DMS153 treated with DMSO at 0.1 percent for 48 hours (cell line): ENCODE data around the gene ZNF782.
"Not testable (repeated sequence)": the region's sequence is repeated elsewhere in the genome, so short reads cannot be mapped to it uniquely, and the experiment has no call there.

Source experiments
- DNase-seq: peaks from one replicate; lab custom pipeline; 2025; ENCODE audit not compliant: unreplicated experiment; lab: John Stamatoyannopoulos, UW

The ZNF782 gene

DNA sequence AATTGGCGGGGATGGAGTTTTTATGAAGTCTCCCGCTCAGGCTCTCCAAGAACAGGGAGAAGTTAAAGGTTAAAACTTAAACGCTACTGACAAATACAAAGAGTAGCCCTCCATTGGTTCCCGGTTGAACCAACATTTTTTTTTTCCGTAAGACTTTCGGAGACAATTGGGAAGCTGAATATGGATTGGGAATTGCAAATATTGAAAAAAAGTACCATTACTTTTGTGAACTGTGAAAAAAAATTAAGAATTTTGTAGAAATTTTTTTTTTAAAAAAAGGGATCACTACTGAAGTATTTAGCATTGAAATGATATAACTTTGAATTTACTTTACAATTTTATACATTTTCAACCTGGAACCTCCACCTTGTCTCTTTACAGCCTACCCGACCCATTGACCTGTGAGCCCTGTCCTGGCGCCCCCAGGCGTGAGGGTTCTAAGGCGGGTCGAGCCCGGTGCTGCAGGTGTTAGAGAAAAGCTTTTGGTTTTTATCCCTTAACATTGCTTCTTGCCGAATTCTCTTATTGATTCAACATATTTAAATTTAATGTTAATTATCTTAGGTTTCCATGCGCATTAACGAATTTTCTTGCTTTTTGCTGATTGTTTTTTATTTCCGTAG, 448 bp upstream of the ZNF782 start:
- DNase-seq: no peak

DNA sequence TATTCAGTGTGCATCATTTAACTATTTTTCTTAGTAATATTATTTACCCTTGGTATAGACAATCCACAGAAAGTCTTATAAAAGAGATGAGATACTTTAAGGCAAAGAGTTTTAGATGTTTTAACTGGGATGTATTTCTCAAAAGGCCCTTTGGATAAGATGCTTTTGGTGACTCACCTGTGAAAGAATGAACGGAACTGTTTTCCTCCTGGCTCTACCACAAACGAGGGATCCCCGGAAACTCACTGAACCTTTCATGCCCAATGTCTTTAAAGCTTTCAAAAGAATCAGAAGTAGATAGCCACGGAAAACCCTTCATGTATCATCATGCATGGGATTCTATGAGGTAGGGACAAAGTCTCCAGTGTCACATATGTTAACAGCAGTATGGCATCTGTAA, 1.6 kb downstream of the ZNF782 start:
- DNase-seq: no peak

DNA sequence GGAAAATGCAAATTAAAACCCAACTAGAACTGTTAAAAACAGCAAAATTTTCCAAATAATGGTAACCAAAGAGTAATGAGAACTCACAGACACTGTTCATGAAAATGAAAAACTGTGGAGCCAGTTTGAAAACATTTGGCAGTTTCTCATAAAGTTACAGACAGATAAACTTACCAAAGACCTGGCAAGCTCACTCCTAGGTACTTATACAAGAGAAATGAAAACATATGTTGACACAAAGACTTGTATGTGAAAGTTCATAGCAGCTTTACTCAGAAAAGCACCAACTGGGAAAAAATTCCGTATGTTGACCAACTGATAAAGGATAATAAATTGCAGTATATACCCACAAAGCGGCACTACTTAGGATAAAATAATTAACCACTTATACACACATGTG, 10.3 kb downstream of the ZNF782 start:
- no peak for DNase-seq

DNA sequence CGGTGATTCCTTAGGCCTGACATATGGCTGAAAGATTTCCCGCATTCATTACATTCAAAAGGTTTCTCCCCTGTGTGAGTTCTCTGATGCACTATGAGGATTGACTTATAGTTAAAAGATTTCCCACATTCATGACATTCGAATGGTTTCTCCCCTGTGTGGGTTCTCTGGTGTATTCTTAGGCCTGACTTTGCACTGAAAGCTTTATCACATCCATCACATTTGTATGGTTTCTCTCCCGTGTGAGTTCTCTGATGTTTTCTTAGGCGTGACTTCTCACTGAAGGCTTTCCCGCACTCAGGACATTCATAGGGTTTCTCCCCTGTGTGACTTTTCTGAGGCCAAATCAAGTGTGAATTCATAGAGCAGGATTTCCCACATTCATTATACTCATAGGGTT, 35.8 kb downstream of the ZNF782 start:
- DNase-seq: no peak

DNA sequence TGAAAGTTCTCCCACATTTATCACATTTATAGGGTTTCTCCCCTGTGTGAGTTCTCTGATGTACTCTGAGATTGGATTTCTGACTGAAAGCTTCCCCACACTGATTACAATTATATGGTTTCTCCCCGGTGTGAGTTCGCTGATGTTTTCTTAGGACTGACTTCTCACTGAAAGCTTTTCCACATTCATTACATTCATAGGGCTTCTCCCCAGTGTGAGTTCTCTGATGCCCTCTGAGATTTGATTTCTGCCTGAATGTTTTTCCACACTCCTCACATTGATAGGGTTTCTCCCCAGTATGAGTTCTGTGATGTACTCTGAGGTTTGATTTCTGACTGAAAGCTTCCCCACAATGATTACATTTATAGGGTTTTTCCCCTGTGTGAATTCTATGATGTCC, 36.3 kb downstream of the ZNF782 start:
- DNase-seq: no peak

DNA sequence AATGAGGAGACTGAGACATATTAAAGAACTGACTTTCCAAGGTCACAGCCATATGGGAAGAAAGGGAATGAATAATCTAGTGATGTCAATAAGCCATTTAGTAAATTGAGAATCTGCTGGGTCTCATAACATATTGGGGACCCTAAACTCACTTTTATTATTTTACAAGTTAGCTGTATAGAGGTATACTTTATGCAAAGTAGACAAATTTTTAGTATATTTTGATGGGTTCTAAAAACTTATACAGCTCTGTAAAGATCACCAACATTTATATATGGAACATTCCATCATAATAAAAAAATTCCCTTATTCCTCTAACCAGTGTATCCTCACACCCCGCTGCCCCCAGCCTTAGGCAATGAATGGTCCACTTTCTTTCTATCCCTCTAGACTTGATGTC, 40.7 kb downstream of the ZNF782 start:
- DNase-seq: no peak

DNA sequence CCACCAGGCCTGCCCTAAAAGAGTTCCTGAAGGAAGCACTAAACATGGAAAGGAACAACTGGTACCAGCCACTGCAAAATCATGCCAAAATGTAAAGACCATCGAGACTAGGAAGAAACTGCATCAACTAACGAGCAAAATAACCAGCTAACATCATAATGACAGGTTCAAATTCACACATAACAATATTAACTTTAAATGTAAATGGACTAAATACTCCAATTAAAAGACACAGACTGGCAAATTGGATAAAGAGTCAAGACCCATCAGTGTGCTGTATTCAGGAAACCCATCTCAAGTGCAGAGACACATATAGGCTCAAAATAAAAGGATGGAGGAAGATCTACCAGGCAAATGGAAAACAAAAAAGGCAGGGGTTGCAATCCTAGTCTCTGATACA, 55.4 kb downstream of the ZNF782 start:
- not testable (repeated sequence) for DNase-seq

DNA sequence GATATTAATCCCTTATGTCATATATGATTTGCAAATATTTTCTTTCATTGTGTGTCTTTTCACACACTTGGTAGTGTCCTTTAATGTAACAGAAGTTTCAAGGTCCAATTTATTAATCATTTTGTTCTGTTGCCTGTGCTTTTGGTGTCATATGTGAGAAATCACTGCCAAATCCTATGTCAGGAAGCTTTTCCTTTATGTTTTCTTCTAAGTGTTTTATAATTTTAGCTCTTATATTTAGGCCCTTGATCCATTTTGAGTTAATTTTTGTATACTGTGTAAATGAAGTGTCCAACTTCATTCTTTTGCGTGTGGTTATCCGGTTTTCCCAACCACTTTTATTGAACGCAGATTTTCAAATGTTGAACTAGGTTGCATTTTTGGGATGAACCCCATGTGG, 70.3 kb downstream of the ZNF782 start:
- DNase-seq: no peak

DNA sequence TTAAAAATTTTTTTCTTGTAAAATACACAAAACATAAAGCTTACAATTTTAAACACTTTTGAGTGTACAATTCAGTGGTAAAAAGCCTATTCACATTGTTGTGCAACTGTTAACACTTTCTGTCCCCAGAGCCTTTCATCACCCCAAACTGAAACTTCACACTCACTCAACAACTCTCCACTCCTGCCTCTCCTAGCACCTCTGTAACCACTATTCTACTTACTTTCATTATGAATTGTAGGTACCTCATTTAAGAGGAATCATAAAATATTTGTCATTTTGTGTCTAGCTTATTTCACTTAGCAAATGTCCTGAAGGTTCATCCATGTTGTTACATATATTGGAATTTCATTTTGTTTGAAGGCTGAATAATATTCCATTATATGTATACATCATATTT, 72.1 kb downstream of the ZNF782 start:
- DNase-seq: no peak

DNA sequence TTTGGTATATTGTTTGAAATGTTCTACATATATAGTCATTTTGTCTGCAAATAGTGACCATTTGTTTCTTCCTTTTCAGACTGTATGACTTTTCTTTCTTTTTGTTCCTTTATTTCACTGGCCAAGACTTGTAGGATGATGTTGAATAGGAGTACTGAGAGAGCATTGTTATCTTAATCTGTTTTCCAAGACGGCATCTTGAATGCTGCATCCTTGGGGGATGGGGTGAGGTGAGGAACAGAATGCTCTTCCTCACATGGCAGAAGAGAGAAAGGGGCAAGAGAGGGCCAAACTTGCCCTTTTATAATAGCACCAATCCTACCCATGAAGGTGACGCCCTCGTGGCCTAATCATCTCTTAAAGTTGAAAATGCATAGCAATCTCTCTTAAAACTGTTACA, 72.8 kb downstream of the ZNF782 start:
- no peak for DNase-seq

DNA sequence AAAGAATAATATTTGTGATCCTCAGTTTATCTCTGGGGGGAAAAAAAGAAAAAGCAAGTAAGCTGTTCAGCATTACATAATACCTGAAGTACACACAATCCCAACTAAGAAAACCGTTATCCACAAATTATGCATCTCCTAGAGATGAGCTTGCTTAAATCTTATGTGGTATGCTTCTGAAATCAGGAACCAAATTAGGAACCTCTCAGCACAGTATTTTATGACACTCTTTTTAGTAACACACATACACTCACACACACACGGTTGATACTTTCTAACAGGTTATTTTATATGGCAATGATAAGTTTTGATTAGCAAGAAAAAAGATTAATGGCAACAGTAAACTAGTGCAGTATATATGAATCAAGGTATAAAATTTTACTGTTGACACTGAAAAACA, 75.2 kb downstream of the ZNF782 start:
- no peak for DNase-seq

DNA sequence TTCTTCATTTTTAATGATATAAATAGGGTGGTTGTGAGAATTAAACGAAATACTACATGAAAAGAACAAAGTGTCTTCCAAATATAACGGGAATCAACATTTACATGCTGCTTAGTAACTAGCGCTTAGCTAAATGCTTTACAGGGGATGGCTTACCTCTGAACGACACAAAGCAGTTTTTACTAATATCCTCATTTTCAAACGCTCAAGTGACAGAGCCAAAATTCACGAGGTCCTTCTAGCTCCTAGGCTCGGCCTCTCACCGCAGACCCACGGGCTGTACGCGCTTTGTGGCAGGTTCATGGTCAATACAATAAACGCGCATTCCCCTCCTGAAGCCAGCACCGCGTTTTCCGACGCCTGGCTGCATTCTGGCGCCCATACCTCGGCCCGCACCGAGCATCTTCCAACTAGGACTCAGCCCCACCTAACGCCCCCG, 76.9 kb downstream of the ZNF782 start:
- no peak for DNase-seq

DNA sequence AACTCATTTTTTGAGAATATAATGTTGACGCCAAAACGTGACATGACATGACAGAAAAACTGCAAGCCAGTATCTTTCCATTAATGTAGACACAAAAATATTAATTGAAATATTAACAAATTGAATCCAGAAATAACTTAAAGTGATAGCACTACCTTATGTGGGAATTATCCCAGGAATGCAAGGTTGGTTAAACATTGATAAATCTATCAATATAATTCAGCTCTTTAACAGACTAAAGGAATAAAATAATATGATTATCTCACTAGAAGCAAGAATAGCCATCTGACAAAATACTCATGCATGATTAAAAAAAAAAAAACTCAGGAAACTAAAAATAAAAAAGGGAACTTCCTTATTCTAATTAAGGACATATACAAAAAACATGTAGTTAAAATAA, 83.2 kb downstream of the ZNF782 start:
- DNase-seq: no peak

DNA sequence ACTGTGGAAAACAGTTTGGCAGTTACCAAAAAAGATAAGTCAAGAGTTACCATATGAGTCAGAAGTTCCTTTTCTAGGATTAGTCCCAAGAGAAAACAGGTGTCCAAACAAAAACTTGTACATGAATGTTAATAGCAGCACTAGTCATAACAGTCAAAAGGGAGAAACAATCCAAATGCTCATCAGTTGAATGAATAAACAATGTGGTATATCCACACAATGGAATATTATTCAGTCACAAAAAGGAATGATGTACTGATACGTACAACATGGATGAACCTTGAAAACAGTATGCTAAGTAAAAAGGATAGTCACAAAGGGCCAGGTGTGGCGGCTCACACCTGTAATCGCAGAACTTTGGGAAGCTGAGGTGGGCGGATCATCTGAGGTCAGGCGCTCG, 84.3 kb downstream of the ZNF782 start:
- DNase-seq: no peak
